Activated T-cell treated with anti-CD3 and anti-CD28 coated beads, Interleukin-2, amount 50 U/mL, for 4 hours (primary cell): ENCODE data around the gene CHD2. TPM values are rescaled to one million over a fixed set of nuclear protein-coding genes. Genes with fewer than 3 reads are reported as not detected.
A peak's percentile ranks its signal among the peaks of the same experiment; 100 is the strongest.

Source experiments
- ATAC-seq, 2 donors: fragments of 200-7000 bp; cut with Tn5 transposase; one replicate each; pipeline ENCODE4 v1.10.0; 2021
- DNase-seq: peaks from one replicate; pipeline ENCODE4 v3.0.0-alpha.2; 2020
- H3K27me3 Mint-ChIP-seq: one replicate; pipeline ENCODE4 v1.8.0; 2021; ENCODE audit warnings: low read depth, mixed read lengths
- H3K36me3 Mint-ChIP-seq: one replicate; pipeline ENCODE4 v1.8.0; 2022; ENCODE audit warnings: mixed read lengths; ENCODE audit not compliant: insufficient read depth
- H3K4me1 Mint-ChIP-seq: one replicate; pipeline ENCODE4 v1.8.0; 2021; ENCODE audit warnings: low read depth, mixed read lengths
- H3K4me3 Mint-ChIP-seq: one replicate; pipeline ENCODE4 v1.8.0; 2021; ENCODE audit warnings: mild to moderate bottlenecking, moderate library complexity, mixed read lengths
- H3K9me3 Mint-ChIP-seq: one replicate; pipeline ENCODE4 v1.8.0; 2021; ENCODE audit warnings: mixed read lengths
- total RNA-seq, 3 donors: library from RNA; stranded (reverse); gene quantifications; one replicate each; pipeline ENCODE4 v1.2.1, GENCODE V29; 2021

The CHD2 gene
- total RNA-seq, 3 donors from 2014 or later, result 58.0 to 67.7 (median 59.7) TPM

GRCh38 chr15:93068581-93069199 is 168.6 kb downstream of the CHD2 start:
- DNase-seq, result no peak
- Mint-ChIP-seq H3K4me3 (no peak overlapping the region), H3K9me3 (no peaks in the 10 kb centered on the region), H3K4me1 (peaks cover 11% of the 10 kb centered on the region), H3K36me3 (no peaks in the 10 kb centered on the region), H3K27me3 (peaks cover 27% of the 10 kb centered on the region)
- no peak for ATAC-seq

- Mint-ChIP-seq H3K36me3 (no peaks in the 10 kb centered on the region), H3K27me3 (peaks cover 42% of the 10 kb centered on the region), H3K4me1 (peaks cover 15% of the 10 kb centered on the region), H3K9me3 (no peaks in the 10 kb centered on the region), H3K4me3 (no peak overlapping the region)
- DNase-seq, result no peak
- ATAC-seq, result no peak
These were observed 170.0 kb downstream of the CHD2 start for GRCh38 chr15:93070132-93070531.

GRCh38 chr15:93070551-93071296 is 170.6 kb downstream of the CHD2 start:
- H3K4me3 Mint-ChIP-seq, result no peak overlapping the region
- H3K27me3 Mint-ChIP-seq, result peaks cover 46% of the 10 kb centered on the region
- DNase-seq, result no peak
- H3K9me3 Mint-ChIP-seq, result no peaks in the 10 kb centered on the region
- H3K36me3 Mint-ChIP-seq, result no peaks in the 10 kb centered on the region
- peaks cover 15% of the 10 kb centered on the region for H3K4me1 Mint-ChIP-seq
- no peak for ATAC-seq

- peaks cover 15% of the 10 kb centered on the region for H3K4me1 Mint-ChIP-seq
- DNase-seq (no peak), ATAC-seq (no peak)
- H3K4me3 Mint-ChIP-seq, result peak overlapping the region; percentile 11
- no peaks in the 10 kb centered on the region for H3K36me3 Mint-ChIP-seq
- peaks cover 53% of the 10 kb centered on the region for H3K27me3 Mint-ChIP-seq
- H3K9me3 Mint-ChIP-seq, result no peaks in the 10 kb centered on the region
These were observed 171.4 kb downstream of the CHD2 start for GRCh38 chr15:93071469-93071936.

- Mint-ChIP-seq H3K4me1 (peaks cover 15% of the 10 kb centered on the region), H3K27me3 (peaks cover 58% of the 10 kb centered on the region), H3K4me3 (no peak overlapping the region), H3K36me3 (no peaks in the 10 kb centered on the region), H3K9me3 (no peaks in the 10 kb centered on the region)
- ATAC-seq, result no peak
- DNase-seq, result no peak
These were observed 171.9 kb downstream of the CHD2 start for GRCh38 chr15:93072011-93072410.

- Mint-ChIP-seq H3K27me3 (peaks cover 64% of the 10 kb centered on the region), H3K4me1 (peaks cover 15% of the 10 kb centered on the region), H3K9me3 (no peaks in the 10 kb centered on the region), H3K4me3 (peak overlapping the region; percentile 75), H3K36me3 (no peaks in the 10 kb centered on the region)
- ATAC-seq (peak; percentile 37 to 44), DNase-seq (no peak)
These were observed 172.6 kb downstream of the CHD2 start for GRCh38 chr15:93072411-93073394.

GRCh38 chr15:93073465-93073952 is 173.4 kb downstream of the CHD2 start:
- ATAC-seq (peak in 1 of 2 donors; percentile 25), DNase-seq (no peak)
- Mint-ChIP-seq H3K4me3 (peak overlapping the region; percentile 75), H3K4me1 (peaks cover 15% of the 10 kb centered on the region), H3K27me3 (peaks cover 64% of the 10 kb centered on the region), H3K9me3 (no peaks in the 10 kb centered on the region), H3K36me3 (no peaks in the 10 kb centered on the region)

GRCh38 chr15:93074599-93074998 is 174.5 kb downstream of the CHD2 start:
- Mint-ChIP-seq H3K4me3 (no peak overlapping the region), H3K9me3 (no peaks in the 10 kb centered on the region), H3K4me1 (peaks cover 15% of the 10 kb centered on the region), H3K36me3 (no peaks in the 10 kb centered on the region), H3K27me3 (peaks cover 64% of the 10 kb centered on the region)
- ATAC-seq (no peak), DNase-seq (no peak)

- no peak for ATAC-seq
- Mint-ChIP-seq H3K9me3 (no peaks in the 10 kb centered on the region), H3K4me3 (no peak overlapping the region), H3K27me3 (peaks cover 69% of the 10 kb centered on the region), H3K4me1 (peaks cover 15% of the 10 kb centered on the region), H3K36me3 (no peaks in the 10 kb centered on the region)
- DNase-seq, result no peak
These were observed 176.1 kb downstream of the CHD2 start for GRCh38 chr15:93076217-93076616.

- H3K4me3 Mint-ChIP-seq, result no peak overlapping the region
- H3K9me3 Mint-ChIP-seq, result no peaks in the 10 kb centered on the region
- peaks cover 13% of the 10 kb centered on the region for H3K4me1 Mint-ChIP-seq
- no peaks in the 10 kb centered on the region for H3K36me3 Mint-ChIP-seq
- H3K27me3 Mint-ChIP-seq, result peaks cover 66% of the 10 kb centered on the region
- DNase-seq (no peak), ATAC-seq (no peak)
These were observed 176.8 kb downstream of the CHD2 start for GRCh38 chr15:93076875-93077274.

Other genes starting within 250 kb of the CHD2 start
- 1 to 10 TPM; 2.7 to 6.2 (median 3.6) TPM for gene FAM174B, start 244.5 kb upstream of the CHD2 start, total RNA-seq
- under 1 TPM in 2 of 3 donors, not detected in 1; 0.18 to 0.22 TPM for gene RGMA, start 188.9 kb downstream of the CHD2 start, total RNA-seq